HEK293T (cell line): ENCODE results near the gene CDSN.

Experiments used
- ARNT ChIP-seq: fragments of 450-650 bp; IDR thresholded peaks from 2 replicates; pipeline ENCODE4 v1.6.1; 2017; ENCODE audit warnings: mild to moderate bottlenecking
- BHLHE40 ChIP-seq: fragments of 450-650 bp; IDR thresholded peaks from 2 replicates; pipeline ENCODE4 v1.6.1; 2016; ENCODE audit warnings: mild to moderate bottlenecking, moderate library complexity, borderline replicate concordance
- CTBP1 ChIP-seq: fragments of 450-650 bp; IDR thresholded peaks from 2 replicates; pipeline ENCODE4 v1.6.1; 2016; ENCODE audit warnings: borderline replicate concordance
- ELF4 ChIP-seq: fragments of 450-650 bp; IDR thresholded peaks from 2 replicates; pipeline ENCODE4 v1.6.1; 2017; ENCODE audit warnings: antibody characterized with exemption
- FOXA1 ChIP-seq: fragments of 450-650 bp; IDR thresholded peaks from 2 replicates; pipeline ENCODE4 v1.6.1; 2016; ENCODE audit warnings: mild to moderate bottlenecking
- FOXK2 ChIP-seq: fragments of 450-650 bp; IDR thresholded peaks from 2 replicates; pipeline ENCODE4 v1.6.1; 2016; ENCODE audit warnings: mild to moderate bottlenecking
- FOXM1 ChIP-seq: fragments of 450-650 bp; IDR thresholded peaks from 2 replicates; pipeline ENCODE4 v1.6.1; 2017; ENCODE audit warnings: mild to moderate bottlenecking, borderline replicate concordance
- LEF1 ChIP-seq: fragments of 450-650 bp; IDR thresholded peaks from 2 replicates; pipeline ENCODE4 v1.6.1; 2017; ENCODE audit warnings: mild to moderate bottlenecking, borderline replicate concordance
- NFRKB ChIP-seq: fragments of 450-650 bp; IDR thresholded peaks from 2 replicates; pipeline ENCODE4 v1.6.1; 2016; ENCODE audit warnings: mild to moderate bottlenecking, moderate library complexity
- PKNOX1 ChIP-seq: fragments of 450-650 bp; IDR thresholded peaks from 2 replicates; pipeline ENCODE4 v1.6.1; 2016
- SP1 ChIP-seq: fragments of 450-650 bp; IDR thresholded peaks from 2 replicates; pipeline ENCODE4 v1.6.1; 2017
- SUZ12 ChIP-seq: fragments of 450-650 bp; IDR thresholded peaks from 2 replicates; pipeline ENCODE4 v1.6.1; 2016; ENCODE audit warnings: mild to moderate bottlenecking
- ZNF384 ChIP-seq: fragments of 450-650 bp; IDR thresholded peaks from 2 replicates; pipeline ENCODE4 v1.6.1; 2016

GRCh38 chr6:31126396-31127175, 6.3 kb upstream of the CDSN start:
- TF ChIP-seq ELF4 = no peak
- TF ChIP-seq BHLHE40 = no peak
- TF ChIP-seq SP1 = no peak
- TF ChIP-seq CTBP1 = no peak
- TF ChIP-seq ARNT = no peak
- no peak for TF ChIP-seq FOXM1
- TF ChIP-seq PKNOX1 = no peak
- no peak for TF ChIP-seq SUZ12
- no peak for TF ChIP-seq FOXA1
- TF ChIP-seq NFRKB = no peak
- no peak for TF ChIP-seq LEF1
- no peak for TF ChIP-seq ZNF384
- TF ChIP-seq FOXK2 = no peak
